SU-DHL-6 (cell line): Measurements from ENCODE around the gene NDST4.

Experiments
- CTCF ChIP-seq: fragments of 200-600 bp; sonication (generic); IDR thresholded peaks from one replicate; pipeline ENCODE4 v1.5.1; 2017; ENCODE audit warnings: antibody characterized with exemption, mild to moderate bottlenecking, low read length, moderate library complexity; ENCODE audit not compliant: insufficient read depth, poor library complexity, severe bottlenecking
- EZH2phosphoT487 ChIP-seq: fragments of 200-600 bp; sonication (generic), shearing (Covaris generic); conservative IDR thresholded peaks from 2 replicates; pipeline ENCODE4 v1.6.1; 2018; ENCODE audit warnings: mild to moderate bottlenecking, antibody characterized with exemption, low read length, moderate library complexity, mixed read lengths

- TF ChIP-seq CTCF = no peak
- TF ChIP-seq EZH2phosphoT487 = no peak
Observed at GRCh38 chr4:115126491-115126890, 13.1 kb upstream of the NDST4 start.
